ENCODE measurements around the gene PFDN1.

- TF ChIP-seq REST (IDR thresholded peaks at IDR 0.05; ENCODE audit: insufficient read depth in 1 of 2, low read depth in 2 of 2, low read length in 1 of 2) (no peak), POLR2AphosphoS5 (IDR thresholded peaks at IDR 0.05; ENCODE audit: low read depth, low read length) (no peak), CTCF (IDR thresholded peaks at IDR 0.05) (no peak), SIN3A (IDR thresholded peaks at IDR 0.05; ENCODE audit: borderline replicate concordance, insufficient read depth, low read depth, low read length) (no peak), TCF7L2 (IDR thresholded peaks at IDR 0.05; ENCODE audit: low read depth, low read length) (no peak)
Measured at GRCh38 chr5:140220698-140221064, 82.2 kb downstream of the PFDN1 start.
